Stimulated activated naive CD8-positive, alpha-beta T cell treated with anti-CD3 and anti-CD28 coated beads, Interleukin-15, Interleukin-2, amounts not matched to agents 100 ng/mL and 50 ng/mL, for 24 hours (primary cell): ENCODE results near the gene KCNS1.

ENCODE experiments used
- H3K27ac Mint-ChIP-seq: one replicate; pipeline ENCODE4 v1.8.0; 2021; ENCODE audit warnings: mild to moderate bottlenecking, mixed read lengths
- H3K27me3 Mint-ChIP-seq: one replicate; pipeline ENCODE4 v1.8.0; 2021; ENCODE audit warnings: mixed read lengths
- H3K36me3 Mint-ChIP-seq: one replicate; pipeline ENCODE4 v1.8.0; 2021; ENCODE audit warnings: low read depth, mixed read lengths
- H3K4me1 Mint-ChIP-seq: one replicate; pipeline ENCODE4 v1.8.0; 2021; ENCODE audit warnings: low read depth, mixed read lengths
- H3K4me3 Mint-ChIP-seq: one replicate; pipeline ENCODE4 v1.8.0; 2021; ENCODE audit warnings: mild to moderate bottlenecking, mixed read lengths
- H3K9me3 Mint-ChIP-seq: one replicate; pipeline ENCODE4 v1.8.0; 2021; ENCODE audit warnings: mixed read lengths

The KCNS1 gene

DNA sequence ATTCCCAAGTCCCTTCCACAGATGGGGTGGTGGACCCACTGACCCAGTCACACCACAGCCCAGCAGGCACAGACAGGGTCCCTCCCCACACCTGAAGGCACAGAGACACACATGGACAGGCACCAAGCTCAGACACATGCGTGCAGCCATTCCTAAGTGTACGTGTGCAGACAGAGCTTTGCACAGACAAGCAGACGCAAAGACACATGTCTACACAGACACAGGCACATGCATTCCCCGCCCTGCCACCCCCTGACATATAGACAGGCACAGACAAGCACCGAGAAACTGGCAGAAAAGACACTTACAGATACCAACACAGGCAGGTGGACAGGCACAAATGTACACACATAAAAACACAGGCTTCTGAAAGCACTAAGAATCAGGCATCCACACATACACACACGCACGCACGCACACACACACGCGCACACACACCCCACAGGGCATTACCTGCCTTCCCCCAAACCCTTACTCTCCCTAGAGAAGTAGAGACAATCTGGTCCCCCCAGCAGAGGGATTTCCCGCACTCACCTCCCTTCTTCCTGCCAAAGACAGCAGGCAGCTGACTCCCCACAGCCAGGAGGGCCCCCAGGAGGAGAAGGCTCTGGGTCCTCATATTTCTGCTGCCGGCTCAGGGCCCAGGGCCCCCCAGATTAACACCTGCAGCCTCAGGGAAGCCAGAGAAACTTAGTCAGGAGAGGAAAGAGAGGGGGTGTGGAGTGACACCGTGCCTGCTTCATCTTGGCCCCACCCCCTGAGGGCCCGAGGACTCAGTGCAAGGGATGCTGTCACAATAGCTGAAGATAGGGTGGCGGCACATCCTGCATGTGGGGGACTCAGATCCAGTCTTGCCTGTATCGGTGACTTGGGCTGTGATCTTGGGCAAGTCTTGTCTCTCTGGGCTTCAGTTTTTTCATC is 13.8 kb upstream of the KCNS1 start, which contains the start of gene WFDC5:
Gene WFDC5 (minus strand): TSS at position 710 of the 921 bp plus-strand sequence. CDS start 91 bp downstream, at position 619.
- no peaks in the 10 kb centered on the region for H3K9me3 Mint-ChIP-seq
- no peak within 1 kb of the TSS for H3K27ac Mint-ChIP-seq
- peaks cover 12% of the 10 kb centered on the region for H3K27me3 Mint-ChIP-seq
- peaks cover 8% of the 10 kb centered on the region for H3K4me1 Mint-ChIP-seq
- no peaks in the 10 kb centered on the region for H3K36me3 Mint-ChIP-seq
- H3K4me3 Mint-ChIP-seq: no peak within 1 kb of the TSS

DNA sequence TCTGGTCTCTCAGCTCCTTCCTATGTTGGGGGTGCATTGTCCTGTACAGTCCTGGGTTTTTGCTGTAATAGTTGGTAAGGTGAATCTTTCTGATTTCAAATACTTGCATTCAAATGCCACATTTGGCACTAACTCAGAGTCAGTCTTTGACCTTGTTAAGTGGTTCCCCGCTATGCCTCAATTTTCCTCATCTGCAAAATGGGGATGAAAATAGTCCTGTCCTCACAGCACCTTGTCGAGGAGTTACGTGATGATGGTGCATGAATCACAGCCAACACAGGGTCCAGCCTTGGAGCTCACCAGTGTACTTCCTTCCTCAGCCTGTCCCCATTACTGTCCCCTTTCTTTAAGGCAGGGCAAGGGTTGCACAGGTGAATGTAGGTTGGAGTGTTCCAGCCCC is 12.9 kb upstream of the KCNS1 start:
- Mint-ChIP-seq H3K4me3 (no peak overlapping the region), H3K27ac (no peak overlapping the region), H3K27me3 (peaks cover 9% of the 10 kb centered on the region), H3K36me3 (no peaks in the 10 kb centered on the region), H3K9me3 (no peaks in the 10 kb centered on the region), H3K4me1 (peaks cover 8% of the 10 kb centered on the region)

DNA sequence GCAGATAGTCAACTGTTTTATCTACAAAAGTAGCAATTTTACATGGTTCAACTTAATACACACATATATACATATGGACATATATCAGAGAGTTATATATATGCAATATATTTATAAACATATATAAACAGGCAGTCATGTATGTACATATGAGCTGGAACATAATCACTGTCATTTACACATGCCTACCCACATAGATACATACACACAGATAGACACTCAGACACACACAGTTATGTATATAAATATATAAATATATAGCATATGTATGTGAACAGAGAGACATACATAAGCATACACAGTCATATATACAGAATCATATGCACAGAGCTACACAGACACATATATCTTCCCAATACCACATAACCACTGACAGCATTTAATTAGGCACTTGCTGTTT is 11.8 kb upstream of the KCNS1 start:
- peaks cover 7% of the 10 kb centered on the region for H3K27me3 Mint-ChIP-seq
- H3K27ac Mint-ChIP-seq: no peak overlapping the region
- peaks cover 8% of the 10 kb centered on the region for H3K4me1 Mint-ChIP-seq
- H3K4me3 Mint-ChIP-seq: no peak overlapping the region
- no peaks in the 10 kb centered on the region for H3K9me3 Mint-ChIP-seq
- no peaks in the 10 kb centered on the region for H3K36me3 Mint-ChIP-seq

DNA sequence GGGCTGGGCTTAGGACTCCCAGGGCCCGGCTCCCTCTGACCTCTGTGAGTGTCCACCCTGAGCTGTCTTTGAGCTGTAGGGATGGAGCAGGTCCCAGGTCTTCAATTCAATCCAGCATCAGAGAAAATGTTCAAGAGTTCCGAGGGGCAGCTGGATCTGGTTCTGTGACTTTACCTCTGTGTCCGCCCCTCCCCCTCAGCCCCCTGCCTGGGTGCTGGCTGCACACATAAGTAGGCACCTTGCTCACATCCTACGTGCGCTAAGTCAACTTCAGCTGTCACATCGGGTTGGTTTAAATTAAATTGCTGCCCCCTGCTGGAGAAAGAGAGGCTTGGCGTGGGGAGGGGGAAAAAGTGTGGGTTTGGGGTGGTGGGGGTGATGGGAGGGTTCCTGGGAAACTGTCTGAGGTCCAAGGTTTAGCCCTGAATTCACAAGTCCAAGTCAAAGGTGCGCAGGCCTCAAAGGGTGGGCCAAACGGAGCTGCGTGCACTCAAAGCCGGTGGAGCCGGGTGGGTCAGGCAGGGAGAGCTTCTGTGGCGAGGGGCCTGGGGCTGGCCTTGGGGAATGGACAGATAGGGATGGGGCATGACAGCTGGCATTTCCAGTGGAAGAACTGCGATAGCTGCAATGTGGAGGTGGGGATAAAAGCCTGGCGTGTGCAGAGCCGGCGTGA is 11.0 kb upstream of the KCNS1 start:
- H3K4me3 Mint-ChIP-seq: no peak overlapping the region
- H3K4me1 Mint-ChIP-seq: peaks cover 8% of the 10 kb centered on the region
- no peak overlapping the region for H3K27ac Mint-ChIP-seq
- H3K27me3 Mint-ChIP-seq: peaks cover 2% of the 10 kb centered on the region
- H3K36me3 Mint-ChIP-seq: no peaks in the 10 kb centered on the region
- H3K9me3 Mint-ChIP-seq: no peaks in the 10 kb centered on the region

DNA sequence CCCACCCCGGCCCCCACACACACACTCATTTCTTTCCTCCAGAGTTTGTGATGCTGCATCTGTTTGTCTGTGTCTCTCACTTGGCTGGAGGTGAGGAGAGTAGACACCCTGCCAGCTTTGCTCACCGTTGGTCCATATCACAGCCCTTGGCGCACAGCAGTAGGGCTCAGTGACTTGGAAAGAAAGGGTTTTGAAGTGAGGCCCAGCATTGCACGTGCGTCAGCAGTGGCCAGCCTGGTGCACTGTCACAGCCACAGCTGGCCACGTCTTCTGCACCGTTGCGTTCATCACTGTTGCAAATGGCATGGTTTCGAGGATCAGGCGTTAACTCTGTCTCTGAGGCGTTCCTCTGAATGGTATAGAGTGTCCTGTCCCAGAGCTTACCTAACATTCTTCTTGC is 10.4 kb upstream of the KCNS1 start:
- Mint-ChIP-seq H3K4me3 (no peak overlapping the region), H3K27me3 (peaks cover 6% of the 10 kb centered on the region), H3K9me3 (no peaks in the 10 kb centered on the region), H3K27ac (no peak overlapping the region), H3K4me1 (peaks cover 8% of the 10 kb centered on the region), H3K36me3 (no peaks in the 10 kb centered on the region)

DNA sequence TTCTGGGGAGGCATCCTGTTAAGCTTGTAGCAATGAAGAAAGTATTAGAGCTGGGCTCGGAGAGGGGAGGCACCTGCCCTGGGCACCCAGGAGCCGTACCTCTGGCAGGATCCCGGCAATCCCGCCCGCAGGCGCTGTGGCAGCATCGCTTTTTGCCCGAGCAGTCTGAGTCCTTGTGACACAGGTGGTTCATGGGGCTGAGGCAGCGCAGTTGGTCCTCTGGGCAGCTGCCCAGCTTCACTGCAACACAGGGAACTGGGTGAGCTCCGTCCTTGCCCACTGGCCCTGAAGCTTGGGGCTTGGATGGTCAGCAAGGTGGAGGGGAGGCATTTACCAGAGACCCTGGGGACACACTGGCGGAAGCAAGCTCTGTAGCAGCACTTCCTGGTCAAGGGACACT is 9.4 kb upstream of the KCNS1 start:
- no peak overlapping the region for H3K4me3 Mint-ChIP-seq
- no peaks in the 10 kb centered on the region for H3K36me3 Mint-ChIP-seq
- no peak overlapping the region for H3K27ac Mint-ChIP-seq
- H3K27me3 Mint-ChIP-seq: peaks cover 6% of the 10 kb centered on the region
- H3K9me3 Mint-ChIP-seq: no peaks in the 10 kb centered on the region
- peaks cover 8% of the 10 kb centered on the region for H3K4me1 Mint-ChIP-seq

DNA sequence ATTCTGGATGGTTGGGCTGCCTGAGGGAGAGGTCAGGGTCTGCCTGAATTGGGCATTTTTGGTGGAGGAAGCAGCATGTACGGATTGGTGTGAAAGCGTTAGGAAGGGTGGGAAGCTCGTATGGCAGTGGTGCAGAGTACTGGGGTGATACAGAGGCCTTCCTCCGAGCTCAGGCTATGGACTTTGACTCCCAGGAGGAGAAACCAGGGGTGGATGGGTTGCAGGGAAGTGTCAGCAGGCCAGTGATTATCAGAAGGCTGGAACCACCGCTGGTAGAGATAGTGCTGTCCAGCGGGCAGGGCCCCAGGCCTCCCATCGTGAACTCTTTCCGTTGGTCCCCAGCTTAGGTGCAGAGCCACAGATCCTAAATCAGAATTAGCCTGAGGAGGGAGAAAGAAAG is 8.7 kb upstream of the KCNS1 start:
- Mint-ChIP-seq H3K9me3 (no peaks in the 10 kb centered on the region), H3K27ac (no peak overlapping the region), H3K27me3 (peaks cover 6% of the 10 kb centered on the region), H3K36me3 (no peaks in the 10 kb centered on the region), H3K4me3 (no peak overlapping the region), H3K4me1 (peaks cover under 1% of the 10 kb centered on the region)

DNA sequence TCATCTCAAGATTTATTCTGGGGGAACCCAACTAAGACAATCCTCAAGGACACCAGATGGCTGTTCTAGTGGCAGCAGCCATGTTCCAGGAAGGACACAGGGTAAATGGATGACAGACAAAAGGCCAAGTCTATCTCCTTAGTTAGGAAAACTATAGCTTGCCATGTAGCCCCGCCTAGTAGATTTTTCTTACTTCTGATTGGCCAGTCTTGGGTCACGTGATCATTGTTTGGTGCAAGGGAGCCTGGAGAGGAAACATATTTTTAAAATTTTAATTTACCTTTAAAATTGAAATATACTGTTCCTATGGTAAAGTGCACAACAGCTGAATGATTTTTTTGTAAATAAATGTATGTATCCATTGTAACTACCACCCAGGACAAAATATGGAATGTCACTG is 4.4 kb upstream of the KCNS1 start:
- no peaks in the 10 kb centered on the region for H3K4me1 Mint-ChIP-seq
- H3K27me3 Mint-ChIP-seq: peaks cover 32% of the 10 kb centered on the region
- no peak overlapping the region for H3K4me3 Mint-ChIP-seq
- no peaks in the 10 kb centered on the region for H3K36me3 Mint-ChIP-seq
- no peak overlapping the region for H3K27ac Mint-ChIP-seq
- H3K9me3 Mint-ChIP-seq: no peaks in the 10 kb centered on the region

DNA sequence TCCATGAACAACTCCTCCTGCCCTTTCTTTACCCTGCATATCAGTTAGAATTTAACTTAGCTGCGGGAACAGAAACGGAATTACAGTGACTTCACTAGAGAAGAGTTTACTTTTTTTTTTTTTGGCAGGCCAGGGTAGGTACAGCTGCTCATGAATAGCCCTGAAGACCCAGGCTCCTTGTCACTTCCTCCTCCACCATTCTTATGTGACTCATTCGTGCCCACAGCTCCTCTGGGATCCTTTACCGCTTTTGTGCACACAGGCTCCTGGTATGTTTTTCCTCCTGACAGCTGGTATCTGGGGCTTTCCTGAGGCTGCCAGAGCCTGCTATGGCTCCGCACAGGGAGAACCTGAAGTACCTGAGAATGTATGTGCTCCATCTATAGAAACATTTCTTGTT is 3.9 kb upstream of the KCNS1 start:
- H3K36me3 Mint-ChIP-seq: no peaks in the 10 kb centered on the region
- no peaks in the 10 kb centered on the region for H3K9me3 Mint-ChIP-seq
- H3K27me3 Mint-ChIP-seq: peaks cover 37% of the 10 kb centered on the region
- H3K27ac Mint-ChIP-seq: no peak overlapping the region
- H3K4me3 Mint-ChIP-seq: no peak overlapping the region
- H3K4me1 Mint-ChIP-seq: no peaks in the 10 kb centered on the region

DNA sequence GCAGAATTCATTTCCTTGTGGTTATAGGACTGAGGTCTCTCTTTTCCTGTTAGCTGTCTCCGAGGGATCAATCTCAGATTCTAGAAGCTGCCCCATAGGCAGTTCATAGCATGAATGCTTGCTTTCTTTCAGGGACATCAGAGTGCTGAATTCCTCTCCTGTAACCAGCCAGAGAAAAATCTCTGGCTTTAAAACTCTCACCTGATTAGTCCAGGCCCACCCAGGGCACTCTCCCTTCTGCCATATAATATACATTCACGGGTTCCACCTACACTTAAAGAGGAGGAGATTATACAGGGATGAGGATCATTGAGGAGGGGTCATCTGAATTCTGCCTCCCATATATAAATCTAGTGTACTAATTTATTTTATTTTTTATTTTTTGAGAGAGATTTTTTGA is 2.1 kb upstream of the KCNS1 start:
- Mint-ChIP-seq H3K4me3 (no peak overlapping the region), H3K36me3 (no peaks in the 10 kb centered on the region), H3K27me3 (peaks cover 50% of the 10 kb centered on the region), H3K4me1 (peaks cover 6% of the 10 kb centered on the region), H3K27ac (no peak overlapping the region), H3K9me3 (no peaks in the 10 kb centered on the region)

DNA sequence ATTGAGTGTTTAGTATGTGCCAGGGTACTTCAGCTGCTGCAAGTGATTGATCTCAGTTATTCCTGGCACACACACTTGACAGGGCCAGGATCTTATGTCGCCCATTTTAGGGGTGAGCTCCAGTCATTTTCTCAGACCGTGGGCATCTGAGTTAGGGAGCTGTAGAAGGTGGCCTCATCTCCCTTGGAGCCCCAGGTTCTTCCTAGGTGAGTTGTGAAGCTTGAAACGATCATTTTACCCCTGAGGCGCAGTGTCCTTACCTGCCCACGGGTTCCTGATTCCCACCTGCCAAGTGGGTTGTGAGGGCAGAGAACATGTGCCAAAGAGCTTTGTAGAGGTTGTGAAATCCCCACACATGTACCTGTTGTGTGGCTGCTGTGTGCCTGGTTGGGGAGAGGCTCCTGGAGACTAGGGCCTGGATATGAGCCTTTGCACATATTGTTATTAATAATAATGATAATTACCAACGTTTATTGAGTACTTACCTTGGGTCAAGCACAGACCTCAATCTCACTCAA is 465 bp upstream of the KCNS1 start:
- Mint-ChIP-seq H3K9me3 (no peaks in the 10 kb centered on the region), H3K4me3 (no peak overlapping the region), H3K27me3 (peaks cover 55% of the 10 kb centered on the region)

DNA sequence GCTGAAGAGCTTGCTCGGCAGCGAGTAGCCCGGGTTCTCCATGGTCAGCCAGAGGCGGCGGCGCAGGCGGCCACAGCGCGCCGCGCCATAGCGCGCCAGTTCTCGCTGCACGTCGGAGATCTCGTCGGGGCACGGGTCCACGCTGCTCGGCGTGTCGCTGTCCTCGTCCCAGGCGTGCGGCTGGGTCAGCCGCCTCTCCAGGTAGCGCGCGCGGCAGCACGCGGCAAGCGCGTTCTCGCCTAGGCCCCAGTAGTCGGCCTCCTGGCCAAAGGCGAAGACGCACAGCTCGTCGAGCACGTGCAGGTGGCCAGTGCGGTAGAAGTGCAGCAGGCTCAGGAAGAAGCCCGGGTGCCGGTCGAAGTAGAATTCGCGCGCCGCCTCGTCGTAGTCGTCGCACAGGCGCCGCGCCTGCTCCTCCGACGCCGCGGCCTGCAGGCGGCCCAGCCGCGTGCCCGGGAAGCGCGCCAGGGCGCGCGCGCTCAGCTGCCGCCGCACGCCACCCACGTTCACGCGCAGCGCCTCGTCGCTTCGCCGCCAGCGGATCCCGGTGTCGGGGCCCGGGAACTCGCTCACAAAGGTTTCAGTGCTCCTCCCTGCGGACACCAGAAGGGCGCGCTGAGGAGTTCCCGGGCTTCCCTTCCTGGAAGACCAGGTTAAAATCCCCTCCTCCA is 2.7 kb downstream of the KCNS1 start:
- Mint-ChIP-seq H3K9me3 (no peaks in the 10 kb centered on the region), H3K4me1 (peaks cover 11% of the 10 kb centered on the region), H3K27ac (no peak overlapping the region), H3K4me3 (no peak overlapping the region), H3K36me3 (no peaks in the 10 kb centered on the region), H3K27me3 (peaks cover 47% of the 10 kb centered on the region)

More for the DNA sequence above, 465 bp upstream of the KCNS1 start:
- Mint-ChIP-seq H3K4me1 (peaks cover 11% of the 10 kb centered on the region), H3K27ac (no peak overlapping the region), H3K36me3 (no peaks in the 10 kb centered on the region)

DNA sequence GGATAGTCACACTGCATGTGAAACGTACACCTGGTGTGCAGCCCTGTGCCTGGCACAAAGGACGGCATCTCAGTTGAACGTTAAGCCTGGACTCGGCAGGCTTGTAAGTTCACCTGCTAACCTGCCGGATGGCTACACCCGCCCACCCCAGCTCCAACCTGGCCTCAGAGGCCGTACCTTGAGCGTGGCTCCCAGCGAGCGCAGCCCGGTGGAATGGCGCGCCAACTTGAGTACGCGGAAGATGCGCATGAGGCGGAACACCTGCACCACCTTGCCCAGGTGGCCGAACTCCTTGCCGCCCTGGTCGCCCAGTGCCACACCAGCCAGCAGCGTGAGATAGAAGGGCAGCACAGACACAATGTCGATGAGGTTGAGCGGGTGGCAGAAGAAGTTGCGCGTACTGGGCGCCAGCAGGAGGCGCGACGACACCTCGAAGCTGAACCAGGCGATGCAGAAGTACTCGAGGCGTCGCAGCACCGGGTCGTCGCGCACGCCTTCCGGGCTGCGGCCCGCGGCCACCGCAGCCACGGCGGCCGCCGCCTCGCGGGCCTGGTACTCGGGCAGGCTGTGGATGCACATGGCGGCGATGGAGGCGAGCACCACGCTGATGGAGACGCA is 3.3 kb downstream of the KCNS1 start:
- peaks cover 11% of the 10 kb centered on the region for H3K4me1 Mint-ChIP-seq
- peaks cover 44% of the 10 kb centered on the region for H3K27me3 Mint-ChIP-seq
- H3K36me3 Mint-ChIP-seq: no peaks in the 10 kb centered on the region

DNA sequence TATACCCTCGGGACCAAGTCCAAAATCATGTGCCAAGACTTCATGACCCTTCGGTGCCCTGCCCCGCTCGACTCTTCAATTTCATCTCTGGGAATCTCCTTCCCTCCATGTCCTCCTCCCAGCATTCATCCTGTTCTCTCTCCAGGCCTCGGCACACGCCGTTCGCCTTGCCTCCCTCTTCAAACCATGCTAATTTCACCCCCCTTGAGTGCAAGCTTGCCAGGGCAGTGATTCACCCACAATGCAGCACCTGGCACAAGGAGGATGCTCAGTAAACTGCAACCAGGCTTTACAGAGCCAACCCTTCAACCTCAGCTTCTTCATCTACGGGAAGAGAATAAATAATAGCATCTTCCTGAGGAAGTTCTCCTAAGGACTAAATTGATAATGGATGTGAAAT is 4.1 kb downstream of the KCNS1 start:
- Mint-ChIP-seq H3K36me3 (no peaks in the 10 kb centered on the region), H3K4me1 (peaks cover 11% of the 10 kb centered on the region), H3K9me3 (no peaks in the 10 kb centered on the region), H3K27ac (no peak overlapping the region), H3K27me3 (peaks cover 40% of the 10 kb centered on the region), H3K4me3 (no peak overlapping the region)

More for the DNA sequence above, 3.3 kb downstream of the KCNS1 start:
- peak overlapping the region; percentile 61 for H3K4me3 Mint-ChIP-seq
- no peaks in the 10 kb centered on the region for H3K9me3 Mint-ChIP-seq
- no peak overlapping the region for H3K27ac Mint-ChIP-seq
